HG03196 (cell line): ENCODE data around the gene SLC22A24.
"Not testable (repeated sequence)": the region's sequence is repeated elsewhere in the genome, so short reads cannot be mapped to it uniquely, and the experiment has no call there.

ENCODE experiments used
- ATAC-seq: cut with Tn5 transposase; IDR thresholded peaks from one replicate; pipeline ENCODE4 v1.9.1; 2021; ENCODE audit not compliant: unreplicated experiment

SLC22A24 gene, protein sequence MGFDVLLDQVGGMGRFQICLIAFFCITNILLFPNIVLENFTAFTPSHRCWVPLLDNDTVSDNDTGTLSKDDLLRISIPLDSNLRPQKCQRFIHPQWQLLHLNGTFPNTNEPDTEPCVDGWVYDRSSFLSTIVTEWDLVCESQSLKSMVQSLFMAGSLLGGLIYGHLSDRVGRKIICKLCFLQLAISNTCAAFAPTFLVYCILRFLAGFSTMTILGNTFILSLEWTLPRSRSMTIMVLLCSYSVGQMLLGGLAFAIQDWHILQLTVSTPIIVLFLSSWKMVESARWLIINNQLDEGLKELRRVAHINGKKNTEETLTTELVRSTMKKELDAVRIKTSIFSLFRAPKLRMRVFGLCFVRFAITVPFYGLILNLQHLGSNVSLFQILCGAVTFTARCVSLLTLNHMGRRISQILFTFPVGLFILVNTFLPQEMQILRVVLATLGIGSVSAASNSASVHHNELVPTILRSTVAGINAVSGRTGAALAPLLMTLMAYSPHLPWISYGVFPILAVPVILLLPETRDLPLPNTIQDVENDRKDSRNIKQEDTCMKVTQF

DNA sequence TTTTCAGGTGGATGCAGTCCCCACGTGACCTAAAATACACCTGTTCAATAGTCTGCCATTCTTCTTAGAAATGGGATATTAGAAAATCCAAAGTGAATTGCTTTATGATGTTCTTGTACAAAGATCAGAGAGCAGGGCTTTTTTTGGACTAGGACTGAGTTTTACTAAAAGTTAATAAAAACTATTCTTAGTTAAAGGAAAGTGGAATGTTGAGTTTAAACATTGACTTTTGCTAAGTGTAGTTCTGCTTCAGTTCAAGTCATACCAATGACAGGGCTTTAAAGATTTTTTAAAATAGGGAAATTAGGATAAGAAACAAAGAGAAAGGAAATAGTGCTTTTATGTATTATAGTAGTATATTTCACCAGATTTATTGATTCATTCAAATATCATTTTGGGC, at the start of gene SLC22A24:
SLC22A24 (minus strand) TSS at position 101 of the 400 bp plus-strand sequence. CDS start 442 bp downstream, outside the sequence.
- no peak for ATAC-seq

- ATAC-seq: no peak
Measured at GRCh38 chr11:63180536-63180935, 36.5 kb upstream of the SLC22A24 start.

DNA sequence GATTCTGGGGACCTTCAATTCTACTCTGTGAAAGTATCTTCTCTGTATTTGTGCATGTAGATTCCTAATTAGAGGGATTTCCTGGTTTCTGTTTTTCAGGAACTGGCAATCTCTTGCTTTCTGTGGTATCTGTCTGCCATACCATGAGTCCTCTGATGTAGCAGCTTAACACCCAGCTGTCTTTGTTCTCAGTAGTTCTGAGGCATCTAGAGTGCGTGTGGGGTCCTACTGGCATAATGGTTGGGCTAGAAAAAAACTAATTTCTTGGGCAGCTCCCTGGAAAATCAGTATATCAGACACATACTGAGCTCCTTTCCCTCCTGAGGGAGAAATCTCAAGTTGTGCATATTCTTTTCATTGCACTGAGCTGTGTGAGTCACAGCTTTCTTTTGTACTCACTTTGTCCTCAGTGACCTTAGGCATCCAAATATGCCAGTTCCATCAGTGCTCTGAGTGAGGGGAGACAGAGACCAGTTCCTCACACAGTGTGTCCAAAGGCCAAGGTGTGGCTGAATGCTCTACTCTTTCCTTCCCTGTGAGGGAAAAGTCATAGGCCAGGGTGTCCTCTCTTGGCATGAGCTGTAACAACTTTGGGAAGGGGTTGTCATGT, 35.5 kb upstream of the SLC22A24 start:
- no peak for ATAC-seq

GRCh38 chr11:63177872-63178271, 33.9 kb upstream of the SLC22A24 start:
- ATAC-seq: no peak

DNA sequence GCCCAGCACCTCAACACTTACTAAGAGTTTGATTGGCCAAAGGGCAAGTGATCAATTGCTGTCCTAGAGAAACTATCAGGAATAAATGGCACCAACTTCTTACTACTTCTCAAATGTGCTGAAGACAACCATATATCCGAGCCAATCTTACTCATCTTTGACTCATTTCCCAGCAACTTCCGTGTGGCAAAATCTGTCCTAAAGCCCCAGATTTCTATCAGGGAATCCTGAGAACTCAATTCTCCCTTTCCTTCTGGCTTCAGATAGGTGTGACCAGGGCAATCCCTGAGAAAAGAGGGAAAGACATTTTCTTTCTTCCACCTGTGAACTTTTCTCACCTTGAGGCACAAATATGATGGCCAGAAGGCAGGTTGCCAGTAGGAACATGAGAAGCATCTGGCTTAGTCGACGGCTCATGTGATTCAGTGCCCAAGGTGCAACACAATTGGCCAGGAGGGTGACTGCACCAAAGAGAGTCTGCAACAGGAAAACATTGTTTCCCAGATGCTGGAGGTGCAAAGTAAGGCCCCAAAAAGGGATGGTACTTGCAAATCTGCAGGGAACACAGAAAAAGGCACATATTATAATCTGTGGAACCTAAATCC, 21.8 kb upstream of the SLC22A24 start:
- ATAC-seq: no peak

GRCh38 chr11:63155794-63156193, 11.8 kb upstream of the SLC22A24 start:
- no peak for ATAC-seq

DNA sequence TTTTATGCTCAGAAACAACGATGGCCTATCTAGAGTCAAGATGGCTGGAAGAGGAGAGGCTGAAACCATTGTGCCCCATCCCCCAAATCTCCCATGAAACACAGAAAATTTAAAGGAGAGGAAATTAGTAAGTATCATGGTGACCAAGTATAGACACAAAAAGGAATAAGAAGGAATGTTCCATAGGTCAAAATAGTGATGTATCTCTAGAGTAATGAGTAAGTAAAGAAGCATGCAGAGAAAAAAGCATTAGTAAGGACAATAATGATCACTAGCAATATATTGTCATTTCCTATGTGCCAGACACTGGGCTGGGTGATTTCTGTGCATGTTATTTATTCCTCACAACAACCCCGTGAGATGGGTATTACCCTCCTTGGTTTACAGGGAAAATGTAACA, 2.6 kb upstream of the SLC22A24 start:
- no peak for ATAC-seq

DNA sequence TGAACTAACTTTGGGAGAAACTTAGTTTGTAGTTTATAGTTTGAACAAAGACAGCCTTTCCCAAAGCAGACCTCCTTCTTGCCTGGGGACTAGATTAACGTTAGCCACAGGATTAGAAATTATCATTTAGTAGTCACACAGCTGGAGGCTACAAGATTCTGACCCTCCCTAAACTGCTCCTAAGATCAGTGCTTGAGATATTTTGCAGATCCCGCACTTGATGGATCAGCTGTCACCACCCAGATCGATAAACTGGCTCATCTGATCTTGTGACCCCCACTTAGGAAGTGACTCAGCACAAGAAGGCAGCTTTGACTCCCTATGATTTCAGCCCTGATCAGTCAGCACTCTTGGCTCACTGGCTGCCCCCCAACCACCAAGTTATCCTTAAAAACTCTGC, 1.6 kb downstream of the SLC22A24 start:
- no peak for ATAC-seq

- ATAC-seq: no peak
Measured at GRCh38 chr11:63132985-63133775, 10.8 kb downstream of the SLC22A24 start.

GRCh38 chr11:63099555-63099954, 44.5 kb downstream of the SLC22A24 start:
- no peak for ATAC-seq

- no peak for ATAC-seq
Measured at GRCh38 chr11:63080682-63081081, 63.3 kb downstream of the SLC22A24 start.

DNA sequence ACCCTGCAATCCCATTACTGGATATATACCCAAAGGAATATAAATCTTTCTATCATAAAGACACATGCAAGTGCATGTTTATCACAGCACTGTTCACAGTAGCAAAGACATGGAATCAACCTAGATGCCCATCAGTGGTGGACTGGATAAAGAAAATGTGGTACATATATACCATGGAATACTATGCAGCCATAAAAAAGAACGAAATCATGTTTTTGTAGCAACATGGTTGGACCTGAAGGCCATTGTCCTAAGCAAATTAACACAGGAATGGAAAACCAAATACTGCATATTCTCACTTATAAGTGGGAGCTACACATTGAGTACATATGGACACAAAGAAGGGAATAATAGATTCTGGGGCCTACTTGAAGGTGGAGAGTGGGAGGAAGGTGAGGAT, 97.8 kb downstream of the SLC22A24 start:
- ATAC-seq: not testable (repeated sequence)

DNA sequence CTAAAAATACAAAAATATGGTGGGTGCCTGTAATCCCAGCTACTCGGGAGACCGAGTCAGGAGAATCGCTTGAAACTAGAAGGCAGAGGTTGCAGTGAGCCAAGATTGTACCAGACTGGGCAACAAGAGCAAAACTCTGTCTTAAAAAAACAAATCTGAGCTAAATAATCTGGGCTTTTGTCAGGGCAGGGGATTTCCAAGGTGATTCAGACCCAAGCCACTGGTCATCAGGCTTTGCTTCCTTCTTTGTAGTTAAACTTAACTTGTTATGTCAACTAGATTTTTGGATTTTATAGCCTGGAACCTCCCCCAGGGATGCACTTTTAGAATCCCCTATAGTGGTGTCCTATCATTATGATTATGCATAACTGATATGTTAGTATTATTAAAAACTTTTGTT, 101.4 kb downstream of the SLC22A24 start:
- ATAC-seq: no peak

- no peak for ATAC-seq
Measured at GRCh38 chr11:63032457-63032856, 111.6 kb downstream of the SLC22A24 start.
